Activated CD4-positive, alpha-beta T cell treated with anti-CD3 and anti-CD28 coated beads for 36 hours (primary cell): Measurements from ENCODE around the gene KRTAP4-12. TPM values are rescaled to one million over a fixed set of nuclear protein-coding genes. Genes with fewer than 3 reads are reported as not detected.
"Not testable (repeated sequence)": the region's sequence is repeated elsewhere in the genome, so short reads cannot be mapped to it uniquely, and the experiment has no call there.

Experiments
- ATAC-seq: fragments of 200-7000 bp; cut with Tn5 transposase; one replicate; pipeline ENCODE4 v1.10.0; 2021; ENCODE audit warnings: mild to moderate bottlenecking, moderate library complexity
- CTCF ChIA-PET: fragments of 350-600 bp; sonication (Branson Sonifier 250); formaldehyde crosslinking; loops from one replicate; lab custom pipeline; 2021; ENCODE audit warnings: antibody characterized with exemption; lab: Charles Lee
- POLR2A ChIA-PET: fragments of 350-600 bp; sonication (Branson Sonifier 250); formaldehyde crosslinking; loops from one replicate; lab custom pipeline; 2021; ENCODE audit warnings: antibody characterized with exemption, inconsistent platforms; lab: Charles Lee
- DNase-seq: peaks from one replicate; pipeline ENCODE4 v3.0.0-alpha.2; 2020
- H3K27ac Mint-ChIP-seq: one replicate; pipeline ENCODE4 v1.8.0; 2021; ENCODE audit warnings: mixed read lengths
- H3K27me3 Mint-ChIP-seq: one replicate; pipeline ENCODE4 v1.8.0; 2021; ENCODE audit warnings: mixed read lengths
- H3K36me3 Mint-ChIP-seq: one replicate; pipeline ENCODE4 v1.8.0; 2021; ENCODE audit warnings: low read depth, mixed read lengths
- H3K4me1 Mint-ChIP-seq: one replicate; pipeline ENCODE4 v1.8.0; 2021; ENCODE audit warnings: mixed read lengths
- H3K4me3 Mint-ChIP-seq: one replicate; pipeline ENCODE4 v1.8.0; 2021; ENCODE audit warnings: mild to moderate bottlenecking, moderate library complexity, mixed read lengths
- H3K9me3 Mint-ChIP-seq: one replicate; pipeline ENCODE4 v1.8.0; 2021; ENCODE audit warnings: low read depth, mixed read lengths
- intact Hi-C, 2 experiments: fragments of 100-400 bp; cut with DNase I in 1 of 2; cut with micrococcal nuclease in 1 of 2; formaldehyde crosslinking; loops; one replicate each; pipeline versions ENCODE4 v1.14.2 to v1.15.1; 2022 to 2024; cut with DNase I, micrococcal nuclease
- total RNA-seq, 2 experiments: library from RNA; stranded (reverse); gene quantifications; one replicate each; pipeline ENCODE4 v1.2.3, GENCODE V29; 2021

Gene KRTAP4-12
- total RNA-seq, 2 experiments from 2014 or later: not detected

DNA sequence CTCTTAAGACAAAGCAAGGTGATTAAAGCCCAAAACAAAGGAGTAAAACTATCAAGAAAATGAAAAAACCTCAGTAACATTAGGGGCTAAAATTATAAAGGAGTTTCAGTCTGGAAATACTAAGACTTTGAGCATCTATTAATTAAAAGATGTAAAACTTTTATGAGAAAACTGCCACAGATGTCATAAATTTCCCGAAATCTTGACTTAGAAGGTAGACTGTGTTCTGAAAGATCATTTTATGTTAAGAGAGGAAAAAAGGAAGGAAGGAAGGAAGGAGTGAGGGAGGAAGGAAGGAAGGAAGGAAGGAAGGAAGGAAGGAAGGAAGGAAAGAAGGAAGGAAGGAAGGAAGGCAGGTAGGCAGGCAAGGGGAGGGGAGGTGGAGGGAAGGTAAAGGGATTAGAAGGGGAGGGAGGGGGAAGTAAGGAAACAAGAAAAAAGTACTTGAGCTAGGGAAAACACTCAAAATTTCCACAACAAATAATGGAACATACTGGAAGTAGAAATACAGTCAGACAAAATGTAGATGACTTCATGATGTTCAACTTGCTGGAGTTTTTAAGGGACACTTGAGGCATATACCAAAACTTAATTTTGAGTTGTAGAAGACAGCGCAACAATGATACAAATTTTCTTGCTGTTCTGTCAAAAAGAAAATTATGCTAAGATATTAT lies 23.7 kb upstream of the KRTAP4-12 start:
- ATAC-seq (no peak), DNase-seq (no peak)
- Mint-ChIP-seq H3K4me3 (no peak overlapping the region), H3K27ac (no peak overlapping the region), H3K27me3 (peaks cover 3% of the 10 kb centered on the region), H3K4me1 (no peaks in the 10 kb centered on the region), H3K9me3 (peaks cover 13% of the 10 kb centered on the region), H3K36me3 (peaks cover 2% of the 10 kb centered on the region)
- CTCF ChIA-PET: no interaction called here
- intact Hi-C loops: no loop called here
- POLR2A ChIA-PET: no interaction called here

DNA sequence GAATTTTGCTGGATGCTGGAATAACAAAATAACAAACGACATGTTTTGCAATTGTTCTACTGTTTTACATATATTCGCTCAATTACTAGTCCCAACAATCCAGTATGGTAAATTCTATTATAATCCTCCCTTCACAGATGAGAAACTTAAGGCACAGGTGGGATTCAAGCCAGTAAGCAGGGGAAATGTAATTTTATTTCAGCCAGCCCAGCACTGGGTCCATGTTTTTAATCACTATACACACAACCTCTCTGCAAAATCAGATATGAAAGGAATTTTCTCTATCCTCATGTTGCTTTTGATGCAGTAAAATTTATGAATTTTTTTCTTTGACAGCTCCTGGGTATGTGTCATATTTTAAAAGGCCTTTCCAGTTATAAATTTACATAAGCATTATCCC lies 21.3 kb upstream of the KRTAP4-12 start:
- Mint-ChIP-seq H3K27ac (no peak overlapping the region), H3K4me1 (no peaks in the 10 kb centered on the region), H3K9me3 (peaks cover 17% of the 10 kb centered on the region), H3K27me3 (peaks cover 3% of the 10 kb centered on the region), H3K4me3 (no peak overlapping the region), H3K36me3 (peaks cover 2% of the 10 kb centered on the region)
- CTCF ChIA-PET: interaction anchor here (1.1 kb wide), 1 partner anchor 38 kb away, joined by 3 read pairs; no protein-coding TSS in a partner anchor
- POLR2A ChIA-PET: no interaction called here
- DNase-seq (no peak), ATAC-seq (no peak)
- intact Hi-C loops: no loop called here

DNA sequence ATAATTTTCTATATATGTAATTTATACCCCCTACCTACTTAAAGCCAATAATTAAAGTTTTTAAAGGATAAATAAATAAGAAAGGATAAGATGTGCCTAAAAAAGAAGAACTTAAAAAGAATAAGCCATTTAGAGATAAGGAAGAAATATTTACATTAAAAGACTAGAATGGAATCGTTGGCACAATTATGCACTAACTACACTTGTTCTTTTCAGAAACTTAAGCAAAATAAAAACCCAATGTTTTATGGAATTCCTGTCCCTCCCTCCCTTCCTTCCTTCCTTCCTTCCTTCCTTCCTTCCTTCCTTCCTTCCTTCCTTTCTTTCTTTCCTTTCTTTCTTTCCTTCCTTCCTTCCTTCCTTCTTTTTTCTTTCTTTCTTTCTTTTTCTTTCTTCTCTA lies 20.9 kb upstream of the KRTAP4-12 start:
- ChIA-PET CTCF (no interaction called here), POLR2A (no interaction called here)
- H3K27ac Mint-ChIP-seq: no peak overlapping the region
- H3K4me1 Mint-ChIP-seq: no peaks in the 10 kb centered on the region
- DNase-seq: no peak
- peaks cover 17% of the 10 kb centered on the region for H3K9me3 Mint-ChIP-seq
- no peak overlapping the region for H3K4me3 Mint-ChIP-seq
- intact Hi-C loops: no loop called here
- peaks cover 2% of the 10 kb centered on the region for H3K36me3 Mint-ChIP-seq
- peaks cover 3% of the 10 kb centered on the region for H3K27me3 Mint-ChIP-seq
- ATAC-seq: no peak

DNA sequence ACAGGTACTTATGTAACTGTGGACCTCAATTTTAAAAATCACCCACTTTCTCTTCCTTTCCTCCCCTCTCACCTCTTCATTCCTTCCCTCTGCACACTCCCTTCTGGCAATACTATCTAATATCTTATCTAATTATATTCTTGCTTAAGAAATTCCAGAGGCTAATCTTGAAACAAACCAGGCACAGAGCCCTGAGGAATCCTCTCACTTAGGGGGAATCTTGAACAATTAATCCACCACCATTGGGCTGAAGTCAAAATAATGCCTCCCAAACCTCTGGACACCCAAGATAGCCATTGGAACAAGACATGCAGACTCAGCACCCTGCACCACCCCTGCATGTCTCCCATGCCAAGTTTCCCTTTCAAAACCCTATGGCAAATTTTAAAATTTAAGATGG lies 17.4 kb upstream of the KRTAP4-12 start:
- intact Hi-C loops: loop anchor here in 1 of 2 experiments (2.0 kb wide), 1 partner anchor 57 kb away; the partner anchor contains the start of gene KRTAP4-7
- CTCF ChIA-PET: interaction anchor here (0.8 to 1.1 kb wide), 2 partner anchors 181 to 524 kb away, joined by 3 read pairs; no protein-coding TSS in a partner anchor
- no peak overlapping the region for H3K4me3 Mint-ChIP-seq
- peaks cover 2% of the 10 kb centered on the region for H3K27me3 Mint-ChIP-seq
- H3K27ac Mint-ChIP-seq: no peak overlapping the region
- DNase-seq (no peak), ATAC-seq (no peak)
- no peaks in the 10 kb centered on the region for H3K4me1 Mint-ChIP-seq
- POLR2A ChIA-PET: interaction anchor here (0.9 kb wide), 1 partner anchor 12 kb away, joined by 3 read pairs; no protein-coding TSS in a partner anchor
- peaks cover 20% of the 10 kb centered on the region for H3K9me3 Mint-ChIP-seq
- H3K36me3 Mint-ChIP-seq: peaks cover 2% of the 10 kb centered on the region

DNA sequence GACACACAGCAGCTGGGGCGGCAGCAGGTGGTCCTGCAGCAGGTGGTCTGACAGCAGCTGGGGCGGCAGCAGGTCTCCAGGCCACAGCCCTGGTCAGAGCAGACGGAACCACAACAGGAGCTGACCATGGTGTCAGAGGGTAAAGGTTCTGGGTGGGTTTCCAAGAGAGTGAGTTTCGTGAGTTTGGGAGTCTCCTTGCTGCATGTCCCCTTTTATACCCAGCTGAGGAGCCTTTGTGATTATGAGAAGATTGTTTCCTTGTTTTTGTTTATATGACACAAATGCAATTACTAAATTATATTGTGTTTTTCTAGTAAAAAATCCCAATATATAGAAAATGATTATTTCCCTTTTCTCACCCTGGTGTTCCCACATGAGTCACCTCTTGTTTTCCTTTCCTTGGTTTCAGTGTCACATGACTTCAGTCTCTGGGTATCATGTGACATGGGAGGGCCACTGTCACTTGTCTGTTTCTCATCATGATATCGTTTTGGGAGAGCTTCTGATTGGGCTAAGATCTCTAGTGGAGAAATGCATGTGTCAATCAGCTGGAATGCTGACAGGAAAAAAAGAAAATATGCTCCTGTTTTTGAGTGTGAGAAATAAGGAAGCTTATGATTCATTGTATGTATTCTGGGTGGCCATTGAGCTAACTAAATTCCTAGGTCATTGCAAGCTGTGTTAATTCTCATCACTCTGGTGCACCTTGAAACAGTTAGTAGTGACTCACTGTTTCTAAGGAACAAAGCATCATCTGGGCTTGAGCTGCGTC lies 16.6 kb upstream of the KRTAP4-12 start, which contains the start of gene KRTAP4-6:
Gene KRTAP4-6, minus strand, starts transcription at position 185 of the 772 bp plus-strand sequence. Its CDS starts 57 bp downstream, at position 128.
- intact Hi-C loops: loop anchor here in 1 of 2 experiments (2.0 kb wide), 1 partner anchor 56 kb away; the partner anchor contains the start of gene KRTAP4-7
- no peak within 1 kb of the TSS for H3K4me3 Mint-ChIP-seq
- ChIA-PET CTCF (no interaction called here), POLR2A (interaction anchor here (0.9 kb wide), 1 partner anchor 11 kb away, joined by 3 read pairs; no protein-coding TSS in a partner anchor)
- H3K27ac Mint-ChIP-seq: no peak within 1 kb of the TSS
- no peaks in the 10 kb centered on the region for H3K4me1 Mint-ChIP-seq
- peaks cover 2% of the 10 kb centered on the region for H3K36me3 Mint-ChIP-seq
- H3K9me3 Mint-ChIP-seq: peaks cover 20% of the 10 kb centered on the region
- DNase-seq (no peak), ATAC-seq (no peak)
- peaks cover 2% of the 10 kb centered on the region for H3K27me3 Mint-ChIP-seq

DNA sequence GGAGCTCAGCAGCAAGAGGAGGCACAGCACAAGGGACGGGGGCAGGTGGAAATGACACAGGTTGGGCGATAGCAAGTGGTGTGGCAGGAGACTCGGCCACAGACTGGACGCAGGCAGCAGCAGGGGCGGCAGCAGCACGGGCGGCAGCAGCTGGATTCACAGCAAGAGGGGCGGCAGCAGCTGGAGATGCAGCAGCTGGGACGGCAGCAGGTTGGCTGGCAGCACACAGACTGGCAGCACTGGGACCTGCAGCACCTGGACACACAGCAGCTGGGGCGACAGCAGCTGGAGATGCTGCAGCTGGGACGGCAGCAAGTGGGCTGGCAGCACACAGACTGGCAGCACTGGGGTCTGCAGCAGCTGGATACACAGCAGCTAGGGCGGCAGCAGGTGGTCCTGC lies 15.9 kb upstream of the KRTAP4-12 start:
- H3K27me3 Mint-ChIP-seq, POLR2A ChIA-PET, H3K27ac Mint-ChIP-seq, ATAC-seq, H3K4me1 Mint-ChIP-seq, H3K4me3 Mint-ChIP-seq, DNase-seq, CTCF ChIA-PET, H3K36me3 Mint-ChIP-seq: not testable (repeated sequence)
- peaks cover 20% of the 10 kb centered on the region for H3K9me3 Mint-ChIP-seq
- intact Hi-C loops: loop anchor here in 1 of 2 experiments (2.0 kb wide), 1 partner anchor 55 kb away; the partner anchor contains the start of gene KRTAP4-7

DNA sequence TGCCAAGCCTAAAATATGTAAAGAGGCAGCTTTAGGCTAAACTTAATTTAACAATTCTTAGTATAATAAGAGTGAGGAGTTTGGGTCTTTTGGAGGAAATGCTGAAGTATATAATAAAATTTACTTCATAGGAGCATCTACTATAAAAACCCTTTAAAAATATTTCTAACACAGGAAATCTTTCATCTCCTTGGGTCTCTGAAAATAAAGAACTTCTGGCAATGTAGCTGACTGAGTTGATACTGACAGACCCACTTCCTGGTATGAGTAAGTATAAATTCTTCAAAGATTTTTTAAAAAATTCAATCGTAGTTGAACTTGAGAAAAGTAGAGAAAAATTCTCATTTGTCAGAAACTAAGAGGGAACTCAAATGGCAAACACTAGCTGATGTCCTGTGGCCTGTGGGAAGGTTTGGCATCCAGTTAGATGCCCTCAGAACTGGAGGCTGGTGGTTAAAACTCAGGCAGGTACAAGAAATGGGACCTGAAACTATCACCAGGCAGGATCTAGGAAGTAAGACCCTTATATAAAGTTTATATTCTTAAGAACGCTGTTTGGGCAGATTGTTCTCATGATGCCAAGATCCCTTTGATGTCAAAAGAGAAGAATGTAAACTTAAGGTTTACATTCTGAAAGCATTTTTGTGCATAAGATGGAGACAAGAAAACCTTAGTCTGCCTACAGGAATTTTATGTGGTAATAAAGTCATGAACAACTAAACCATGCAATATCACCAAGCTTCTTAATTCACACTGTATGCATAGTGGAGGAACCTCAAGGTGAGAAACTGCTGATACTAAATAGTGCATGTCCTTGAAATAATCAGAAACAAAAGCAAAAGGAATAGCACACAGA lies 10.1 kb upstream of the KRTAP4-12 start:
- Mint-ChIP-seq H3K27ac (no peak overlapping the region), H3K36me3 (no peaks in the 10 kb centered on the region), H3K9me3 (no peaks in the 10 kb centered on the region), H3K27me3 (no peaks in the 10 kb centered on the region), H3K4me3 (no peak overlapping the region), H3K4me1 (peaks cover 26% of the 10 kb centered on the region)
- CTCF ChIA-PET: interaction anchor here (0.5 to 1.8 kb wide), 3 partner anchors 17 to 692 kb away, joined by 3 to 8 read pairs (median 3); no protein-coding TSS in a partner anchor
- ATAC-seq: no peak
- POLR2A ChIA-PET: interaction anchor here (0.7 kb wide), 1 partner anchor 617 kb away, joined by 4 read pairs; no protein-coding TSS in a partner anchor
- DNase-seq: no peak
- intact Hi-C loops: no loop called here

DNA sequence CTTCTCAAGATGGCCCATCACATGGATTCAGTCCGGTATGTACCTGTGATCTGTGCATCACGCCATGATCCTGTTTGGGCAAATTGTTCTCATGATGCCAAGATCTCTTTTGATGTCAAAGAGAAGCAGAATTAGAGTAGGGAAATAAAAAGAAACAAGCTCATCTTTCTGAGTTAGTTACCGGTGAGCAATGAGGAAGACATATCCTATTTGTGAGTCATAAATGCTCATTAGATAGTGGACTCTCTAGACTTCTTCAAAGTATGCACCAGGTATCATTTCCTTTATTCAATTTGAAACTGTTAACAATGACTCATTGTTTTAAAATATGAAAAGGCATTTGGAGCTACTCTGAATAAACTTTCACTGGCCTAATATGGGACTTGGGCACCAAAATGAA lies 8.0 kb upstream of the KRTAP4-12 start:
- Mint-ChIP-seq H3K4me3 (no peak overlapping the region), H3K27me3 (no peaks in the 10 kb centered on the region), H3K9me3 (no peaks in the 10 kb centered on the region), H3K36me3 (no peaks in the 10 kb centered on the region), H3K27ac (no peak overlapping the region), H3K4me1 (peaks cover 26% of the 10 kb centered on the region)
- ChIA-PET CTCF (interaction anchor here (0.7 kb wide), 1 partner anchor 517 kb away, joined by 4 read pairs; no protein-coding TSS in a partner anchor), POLR2A (no interaction called here)
- intact Hi-C loops: no loop called here
- ATAC-seq (no peak), DNase-seq (no peak)

DNA sequence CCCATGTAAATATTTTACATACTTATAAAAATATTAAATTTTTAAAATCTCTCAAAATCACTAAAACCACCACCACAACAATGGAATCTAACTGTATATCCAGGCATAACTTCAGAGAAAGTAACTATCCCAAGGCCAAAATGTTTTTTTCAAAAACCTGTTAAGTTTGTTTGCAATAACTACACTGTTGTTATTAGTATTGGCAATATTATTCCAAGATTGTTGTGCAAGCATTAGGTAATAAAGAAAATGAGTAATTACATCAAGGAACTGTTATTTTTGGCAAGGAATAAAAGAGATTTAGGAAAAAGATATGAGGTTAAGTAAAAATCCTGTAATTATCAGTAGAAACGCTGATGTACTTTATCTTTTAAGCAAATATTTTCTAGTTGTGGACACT lies 3.4 kb upstream of the KRTAP4-12 start:
- H3K36me3 Mint-ChIP-seq: no peaks in the 10 kb centered on the region
- ATAC-seq (no peak), DNase-seq (no peak)
- no peak overlapping the region for H3K4me3 Mint-ChIP-seq
- H3K9me3 Mint-ChIP-seq: no peaks in the 10 kb centered on the region
- ChIA-PET POLR2A (no interaction called here), CTCF (interaction anchor here (0.6 to 0.7 kb wide), 2 partner anchors 163 to 271 kb away, joined by 3 read pairs; no protein-coding TSS in a partner anchor)
- no peaks in the 10 kb centered on the region for H3K27me3 Mint-ChIP-seq
- no peak overlapping the region for H3K27ac Mint-ChIP-seq
- peaks cover 50% of the 10 kb centered on the region for H3K4me1 Mint-ChIP-seq
- intact Hi-C loops: loop anchor here in 1 of 2 experiments (5.0 kb wide), 1 partner anchor 210 kb away; no protein-coding TSS in a partner anchor

DNA sequence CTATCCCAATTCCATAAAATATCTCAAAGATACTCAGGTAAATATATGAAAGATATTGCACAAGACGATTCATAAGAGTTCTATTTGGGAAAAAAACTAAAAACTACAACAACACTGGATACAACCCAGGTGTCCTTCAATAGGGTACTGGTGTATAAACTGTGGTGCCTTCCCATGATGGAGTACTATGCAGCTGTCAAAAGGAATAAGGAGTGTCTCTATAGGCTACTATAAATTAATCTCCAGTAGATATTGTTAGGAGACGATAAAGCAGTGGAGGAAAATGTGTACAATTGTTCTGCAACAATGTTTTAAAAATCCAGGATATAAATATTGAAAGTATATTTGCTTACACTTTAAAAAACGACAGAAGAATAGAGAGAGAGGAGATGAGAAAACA lies 2.4 kb upstream of the KRTAP4-12 start:
- ATAC-seq: no peak
- ChIA-PET CTCF (no interaction called here), POLR2A (no interaction called here)
- Mint-ChIP-seq H3K4me1 (peaks cover 45% of the 10 kb centered on the region), H3K27me3 (no peaks in the 10 kb centered on the region), H3K27ac (no peak overlapping the region), H3K36me3 (no peaks in the 10 kb centered on the region), H3K9me3 (no peaks in the 10 kb centered on the region), H3K4me3 (no peak overlapping the region)
- DNase-seq: no peak
- intact Hi-C loops: loop anchor here in 1 of 2 experiments (5.0 kb wide), 1 partner anchor 211 kb away; no protein-coding TSS in a partner anchor
